Heart right ventricle (tissue), 16 donors: Measurements from ENCODE around the gene COMMD1. TPM values are rescaled to one million over a fixed set of nuclear protein-coding genes. Genes with fewer than 3 reads are reported as not detected.
A peak's percentile ranks its signal among the peaks of the same experiment; 100 is the strongest.

Experiments used
- ATAC-seq, 8 donors: fragments of 200-7000 bp; cut with Tn5 transposase; one replicate each; pipeline ENCODE4 v1.9.1; 2020; ENCODE audit warnings: mild to moderate bottlenecking in 8 of 8, moderate library complexity in 8 of 8, moderate number of reproducible peaks in 1 of 8
- DNase-seq, 2 donors: peaks; one replicate each; pipeline ENCODE4 v3.0.0-alpha.2; 2020
- H3K27ac ChIP-seq, 10 donors: fragments of 200-600 bp; sonication (generic) in 2 of 10; one replicate each; pipeline versions ENCODE4 v1.5.0 to v1.8.0; 2020 to 2022; ENCODE audit warnings: mild to moderate bottlenecking in 3 of 10
- H3K27me3 ChIP-seq, 7 donors: fragments of 200-600 bp; one replicate each; pipeline ENCODE4 v1.8.0; 2021 to 2022; ENCODE audit warnings: mild to moderate bottlenecking in 2 of 7
- H3K36me3 ChIP-seq, 9 donors: fragments of 200-600 bp; sonication (generic) in 1 of 9; one replicate each; pipeline versions ENCODE4 v1.5.0 to v1.8.0; 2020 to 2022; ENCODE audit warnings: mild to moderate bottlenecking in 2 of 9
- H3K4me1 ChIP-seq, 9 donors: fragments of 200-600 bp; sonication (generic) in 1 of 9; one replicate each; pipeline versions ENCODE4 v1.5.0 to v1.8.0; 2020 to 2022; ENCODE audit warnings: mild to moderate bottlenecking in 4 of 9
- H3K4me3 ChIP-seq, 10 donors: fragments of 200-600 bp; sonication (generic) in 2 of 10; one replicate each; pipeline versions ENCODE4 v1.5.0 to v1.8.0; 2020 to 2022; ENCODE audit warnings: mild to moderate bottlenecking in 7 of 10, moderate library complexity in 2 of 10
- H3K9me3 ChIP-seq, 11 donors: fragments of 200-600 bp in 10 of 11; sonication (generic) in 2 of 11; one replicate each; pipeline versions ENCODE4 v1.5.0 to v1.8.0; 2013 to 2022; ENCODE audit warnings: mild to moderate bottlenecking in 2 of 11, control low read depth in 1 of 11, moderate library complexity in 1 of 11
- WGBS, 2 donors: extraction: QIAGEN DNeasy Blood & Tissue Kit; methylation state at CpG; one replicate each; pipeline ENCODE4 v1.1.7; 2013; ENCODE audit warnings: inconsistent platforms in 1 of 2; 5-methylcytosine and 5-hydroxymethylcytosine counted together
- intact Hi-C, 10 donors: fragments of 100-400 bp; cut with DNase I; formaldehyde crosslinking; loops; one replicate each; pipeline versions ENCODE4 v1.11.1 to v1.14.2; 2022
- polyA plus RNA-seq, 2 donors: library from polyadenylated mRNA; stranded (reverse); fragments of 200-250 nt; gene quantifications; one replicate each; pipeline ENCODE4 v1.2.3, GENCODE V29; 2013
- total RNA-seq, 10 donors: library from RNA; stranded (reverse); fragmentation: NEBNext Ultra II Directional in 3 of 10; extraction: Animal tissue kit (Norgen Biotek cat#: 25700) in 3 of 10; gene quantifications; one replicate each; pipeline versions ENCODE4 v1.2.1 to v1.2.4, GENCODE V29; 2021 to 2023
- TF ChIP-seq, protein P1 (sequence below), 9 donors: fragments of 200-600 bp; sonication (generic) in 2 of 9; IDR thresholded peaks; one replicate each; pipeline versions ENCODE4 v1.5.0 to v1.8.0; 2021 to 2022; ENCODE audit warnings: antibody characterized with exemption in 9 of 9, mild to moderate bottlenecking in 5 of 9, moderate library complexity in 1 of 9
- donor health status: Arrhythmogenic right ventricular cardiomyopathy.
- donor health status: ischemic (EF 13 %, LVEDD 7.1; RV severe dilation, severe dysfunction).
- donor health status: healthy with polysubstance abuse.
- donor health status: DM: no; HTN: yes; CAD: no.
- donor health status: DM: no; HTN: no; CAD: no.
- donor health status: ischemic (EF 25% LVEDD 6.9; RV normal size, moderate dysfunction).
- donor health status: ischemic (EF 25% LVEDD 5.7; RV mildly dilated, moderate dysfunction).
- donor health status: healthy.
- donor health status: DM: yes; HTN: yes; CAD: no.
- donor health status: Ischemic cardiomyopathy.
- donor health status: ischemic (EF 35%, LVEDD 5.7; RV mildly dilated, moderate dysfunction).
- donor health status: nonischemic (EF 11% LVEDD 7.7; RV severe dilation, severe dysfunction).
- donor health status: DM: yes; HTN: yes; CAD: no.
- donor health status: PGD.
- donor health status: ischemic (EF 29% LVEDD 5.4; RV normal size, mild dysfunction).
- donor health status: nonischemic (EF 23%, LVEDD 6.1; RV moderate dilation, normal function).

Gene COMMD1
- total and polyA plus RNA-seq, 12 donors, result 51.1 to 90.2 (median 64.4) TPM

- H3K4me1 ChIP-seq, result peaks cover 0 to 9% (median 0%) of the 10 kb centered on the region in 9 donors
- no peaks in the 10 kb centered on the region for H3K27me3 ChIP-seq
- 70% methylated on average over 2 of the region's 2 CpGs for WGBS, 2 donors
- H3K27ac ChIP-seq, result no peak overlapping the region
- TF ChIP-seq, protein P1, sequence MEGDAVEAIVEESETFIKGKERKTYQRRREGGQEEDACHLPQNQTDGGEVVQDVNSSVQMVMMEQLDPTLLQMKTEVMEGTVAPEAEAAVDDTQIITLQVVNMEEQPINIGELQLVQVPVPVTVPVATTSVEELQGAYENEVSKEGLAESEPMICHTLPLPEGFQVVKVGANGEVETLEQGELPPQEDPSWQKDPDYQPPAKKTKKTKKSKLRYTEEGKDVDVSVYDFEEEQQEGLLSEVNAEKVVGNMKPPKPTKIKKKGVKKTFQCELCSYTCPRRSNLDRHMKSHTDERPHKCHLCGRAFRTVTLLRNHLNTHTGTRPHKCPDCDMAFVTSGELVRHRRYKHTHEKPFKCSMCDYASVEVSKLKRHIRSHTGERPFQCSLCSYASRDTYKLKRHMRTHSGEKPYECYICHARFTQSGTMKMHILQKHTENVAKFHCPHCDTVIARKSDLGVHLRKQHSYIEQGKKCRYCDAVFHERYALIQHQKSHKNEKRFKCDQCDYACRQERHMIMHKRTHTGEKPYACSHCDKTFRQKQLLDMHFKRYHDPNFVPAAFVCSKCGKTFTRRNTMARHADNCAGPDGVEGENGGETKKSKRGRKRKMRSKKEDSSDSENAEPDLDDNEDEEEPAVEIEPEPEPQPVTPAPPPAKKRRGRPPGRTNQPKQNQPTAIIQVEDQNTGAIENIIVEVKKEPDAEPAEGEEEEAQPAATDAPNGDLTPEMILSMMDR (IDR thresholded peaks at IDR 0.05), result no peak
- H3K9me3 ChIP-seq, result peaks cover 0 to 14% (median 4%) of the 10 kb centered on the region in 11 donors
- peaks cover 0 to 11% (median 0%) of the 10 kb centered on the region in 9 donors for H3K36me3 ChIP-seq
- ATAC-seq, result no peak
- no peak for DNase-seq
- H3K4me3 ChIP-seq, result no peak overlapping the region
- intact Hi-C loops, result no loop called here
Measured at GRCh38 chr2:62074233-62074632, 168.8 kb downstream of the COMMD1 start.

DNA sequence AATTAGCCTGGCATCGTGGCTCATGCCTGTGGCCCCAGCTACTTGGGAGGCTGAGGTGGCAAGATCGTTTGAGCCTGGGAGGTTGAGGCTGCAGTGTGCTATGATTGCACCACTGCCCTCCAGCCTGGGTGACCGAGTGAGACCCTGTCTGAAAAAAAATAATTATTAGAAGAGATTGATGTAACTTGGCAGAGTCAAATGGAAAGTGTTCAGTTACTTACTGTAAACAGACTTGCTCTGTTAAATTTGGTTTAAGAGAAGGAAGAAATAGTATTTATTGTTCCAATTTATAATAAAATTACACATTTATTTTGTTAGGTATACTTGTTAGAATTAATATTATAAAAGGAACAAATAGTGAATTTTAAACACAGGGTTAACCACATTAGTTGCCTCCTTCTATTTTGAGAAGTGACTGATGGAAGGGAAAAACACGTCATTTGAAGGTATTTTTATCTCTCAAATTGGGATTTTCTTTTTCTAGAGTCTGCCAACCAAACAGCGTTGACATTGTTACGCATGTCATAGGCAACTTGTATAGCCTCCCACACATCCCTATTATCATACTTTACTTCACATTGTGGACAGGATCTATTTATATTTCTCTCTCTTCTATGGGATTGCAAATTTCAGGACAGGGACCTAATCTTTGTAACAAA lies 171.6 kb downstream of the COMMD1 start:
- 57 to 59% methylated on average over 6 of the region's 6 CpGs for WGBS, 2 donors
- no peaks in the 10 kb centered on the region for H3K27me3 ChIP-seq
- peak in 6 of 8 donors; percentile 66 to 80 (median 71) for ATAC-seq
- H3K27ac ChIP-seq, result peak overlapping the region in 4 of 10 donors; percentile 29 to 55 (median 41)
- peaks cover 0 to 9% (median 0%) of the 10 kb centered on the region in 9 donors for H3K36me3 ChIP-seq
- no peak for DNase-seq
- peaks cover 0 to 10% (median 3%) of the 10 kb centered on the region in 11 donors for H3K9me3 ChIP-seq
- TF ChIP-seq, protein P1 (IDR thresholded peaks at IDR 0.05), result no peak
- H3K4me1 ChIP-seq, result peaks cover 0 to 12% (median 4%) of the 10 kb centered on the region in 9 donors
- no peak overlapping the region for H3K4me3 ChIP-seq
- intact Hi-C loops, result no loop called here

DNA sequence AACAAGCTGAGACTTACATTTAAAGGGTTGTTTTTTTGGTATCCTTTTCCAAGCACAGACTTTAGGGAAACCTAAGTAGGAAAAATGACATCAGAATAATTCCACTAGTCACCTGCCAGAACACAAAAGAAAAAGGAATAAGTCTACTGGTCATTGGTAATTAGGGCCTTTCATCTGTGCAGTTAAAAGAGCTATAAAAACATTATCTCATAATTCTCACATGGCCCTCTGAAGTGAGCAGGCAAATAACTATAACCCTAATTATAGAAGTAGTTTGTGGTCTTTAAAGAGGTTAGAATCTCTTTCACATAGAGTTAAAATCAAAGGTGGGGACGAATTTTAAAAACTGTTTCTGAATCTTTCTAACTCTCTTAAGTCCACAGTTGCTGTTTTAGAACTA lies 179.3 kb downstream of the COMMD1 start:
- H3K27ac ChIP-seq, result no peak overlapping the region
- no peaks in the 10 kb centered on the region for H3K36me3 ChIP-seq
- intact Hi-C loops, result no loop called here
- DNase-seq, result no peak
- peaks cover 0 to 8% (median 4%) of the 10 kb centered on the region in 9 donors for H3K4me1 ChIP-seq
- WGBS, 2 donors, result 64 to 66% methylated on average over 1 of the region's 1 CpG
- no peaks in the 10 kb centered on the region for H3K27me3 ChIP-seq
- H3K9me3 ChIP-seq, result no peaks in the 10 kb centered on the region
- no peak for ATAC-seq
- TF ChIP-seq, protein P1 (IDR thresholded peaks at IDR 0.05), result no peak
- no peak overlapping the region for H3K4me3 ChIP-seq

- intact Hi-C loops, result no loop called here
- peak in 2 of 8 donors; percentile 42 to 50 for ATAC-seq
- Histone ChIP-seq H3K4me1 (peaks cover 0 to 6% (median 0%) of the 10 kb centered on the region in 9 donors), H3K27me3 (no peaks in the 10 kb centered on the region), H3K9me3 (no peaks in the 10 kb centered on the region), H3K4me3 (no peak overlapping the region), H3K36me3 (no peaks in the 10 kb centered on the region), H3K27ac (no peak overlapping the region)
- TF ChIP-seq, protein P1 (IDR thresholded peaks at IDR 0.05), result no peak
- DNase-seq, result no peak
- 73 to 74% methylated on average over 3 of the region's 3 CpGs for WGBS, 2 donors
Measured at GRCh38 chr2:62089658-62090057, 184.2 kb downstream of the COMMD1 start.
